Memory B cell (primary cell): Measurements from ENCODE around the gene TBRG4.

Experiments used
- ATAC-seq: fragments of 150-1000 bp; cut with Tn5 transposase; 2 replicates; pipeline ENCODE4 v1.10.0; 2021; ENCODE audit warnings: low read depth, mild to moderate bottlenecking, moderate library complexity
- DNase-seq, 2 donors: peaks; one replicate each; pipeline ENCODE4 v3.0.0; 2022; ENCODE audit warnings: low spot score in 2 of 2
- H3K27ac Mint-ChIP-seq: one replicate; pipeline ENCODE4 v1.8.0; 2022; ENCODE audit warnings: mild to moderate bottlenecking, moderate library complexity, mixed read lengths
- H3K27me3 Mint-ChIP-seq: one replicate; pipeline ENCODE4 v1.8.0; 2022; ENCODE audit warnings: mixed read lengths
- H3K36me3 Mint-ChIP-seq: one replicate; pipeline ENCODE4 v1.8.0; 2022; ENCODE audit warnings: mild to moderate bottlenecking, mixed read lengths
- H3K4me1 Mint-ChIP-seq: one replicate; pipeline ENCODE4 v1.8.0; 2022; ENCODE audit warnings: mixed read lengths
- H3K4me3 Mint-ChIP-seq: one replicate; pipeline ENCODE4 v1.8.0; 2022; ENCODE audit warnings: mild to moderate bottlenecking, moderate library complexity, mixed read lengths
- H3K9me3 Mint-ChIP-seq: one replicate; pipeline ENCODE4 v1.8.0; 2022; ENCODE audit warnings: mixed read lengths

TBRG4 gene

DNA sequence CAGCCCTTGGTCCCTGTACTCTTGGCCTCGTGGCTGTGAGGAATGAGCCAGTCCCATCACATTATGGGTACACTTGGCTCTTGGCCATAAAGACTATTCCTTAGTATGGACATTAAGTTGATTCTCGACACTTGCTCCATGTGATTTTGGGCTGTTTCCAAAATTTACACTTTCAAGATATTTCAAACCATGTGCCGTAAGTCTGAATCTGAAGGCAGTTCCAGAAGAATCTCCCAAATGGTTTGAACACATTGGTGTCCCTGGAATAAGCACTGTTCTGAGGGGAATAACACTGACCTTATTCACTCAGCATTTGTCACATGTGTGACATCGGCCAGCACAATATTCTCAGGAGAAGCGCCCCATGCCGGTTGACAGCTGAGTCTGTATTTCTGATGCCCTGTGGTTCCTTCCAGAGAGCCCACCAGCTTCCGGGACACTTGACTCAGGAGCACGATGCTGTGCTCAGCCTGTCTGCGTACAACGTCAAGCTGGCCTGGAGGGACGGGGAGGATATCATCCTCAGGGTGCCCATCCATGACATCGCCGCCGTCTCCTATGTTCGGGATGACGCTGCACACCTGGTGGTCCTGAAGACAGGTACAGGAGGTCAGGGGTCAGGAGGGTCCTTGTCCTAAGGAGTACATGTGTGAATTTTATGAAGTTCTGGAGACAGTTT is 47.3 kb downstream of the TBRG4 start:
- ATAC-seq (no peak), DNase-seq (no peak)
- Mint-ChIP-seq H3K27ac (no peak overlapping the region), H3K4me3 (no peak overlapping the region), H3K27me3 (no peaks in the 10 kb centered on the region), H3K4me1 (peaks cover 31% of the 10 kb centered on the region), H3K9me3 (no peaks in the 10 kb centered on the region), H3K36me3 (peaks cover 37% of the 10 kb centered on the region)

DNA sequence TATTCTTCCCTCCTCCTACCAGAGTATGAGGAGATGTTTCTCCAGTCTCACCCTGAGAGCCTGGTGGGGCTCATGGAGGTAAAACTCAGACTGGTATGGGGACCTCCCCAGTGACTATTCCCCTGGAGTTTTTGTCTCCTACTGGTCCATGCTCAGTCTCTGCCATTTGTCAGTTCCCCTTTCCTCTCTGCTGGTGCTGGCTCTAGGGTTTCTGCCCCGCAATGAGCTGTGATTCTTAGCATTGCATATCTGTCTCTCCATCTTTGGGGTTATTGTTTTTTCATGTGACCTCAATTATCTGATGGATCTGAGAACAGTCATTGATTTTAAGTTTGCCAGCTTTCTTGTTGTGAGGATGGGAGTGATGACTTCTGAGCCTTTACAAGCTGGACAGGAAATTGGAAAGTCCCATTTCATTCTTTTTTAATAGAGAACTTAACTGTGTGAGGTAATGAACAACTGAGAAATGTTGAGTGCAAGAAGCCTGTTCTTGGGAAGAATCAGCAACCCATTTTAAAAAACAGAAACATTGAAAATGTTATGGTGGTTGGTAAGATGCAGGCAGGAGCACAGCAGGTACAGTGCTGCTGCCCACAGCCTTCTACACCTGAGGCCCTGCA is 49.6 kb downstream of the TBRG4 start:
- no peak overlapping the region for H3K27ac Mint-ChIP-seq
- no peak overlapping the region for H3K4me3 Mint-ChIP-seq
- H3K27me3 Mint-ChIP-seq: no peaks in the 10 kb centered on the region
- DNase-seq (no peak), ATAC-seq (no peak)
- H3K4me1 Mint-ChIP-seq: peaks cover 39% of the 10 kb centered on the region
- no peaks in the 10 kb centered on the region for H3K9me3 Mint-ChIP-seq
- H3K36me3 Mint-ChIP-seq: peaks cover 37% of the 10 kb centered on the region

DNA sequence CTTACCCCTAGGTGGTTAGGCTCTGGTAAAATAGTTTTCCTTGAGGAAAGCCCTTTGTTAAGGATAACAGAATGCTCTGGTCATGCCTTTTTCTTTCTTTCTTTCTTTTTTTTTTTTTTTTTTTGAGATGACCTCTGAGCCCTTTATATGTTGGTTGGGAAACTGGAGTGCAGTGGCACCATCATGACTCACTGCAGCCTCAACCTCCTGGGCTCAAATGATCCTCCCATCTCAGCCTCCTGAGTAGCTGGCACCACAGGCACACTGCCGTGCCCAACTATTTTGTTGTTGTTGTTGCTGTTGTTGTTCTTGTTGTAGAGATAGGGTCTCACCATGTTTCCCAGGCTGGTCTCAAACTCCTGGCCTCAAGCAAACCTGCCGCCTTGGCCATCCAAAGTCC is 50.1 kb downstream of the TBRG4 start:
- peak overlapping the region; percentile 13 for H3K27ac Mint-ChIP-seq
- DNase-seq: no peak
- no peak overlapping the region for H3K4me3 Mint-ChIP-seq

DNA sequence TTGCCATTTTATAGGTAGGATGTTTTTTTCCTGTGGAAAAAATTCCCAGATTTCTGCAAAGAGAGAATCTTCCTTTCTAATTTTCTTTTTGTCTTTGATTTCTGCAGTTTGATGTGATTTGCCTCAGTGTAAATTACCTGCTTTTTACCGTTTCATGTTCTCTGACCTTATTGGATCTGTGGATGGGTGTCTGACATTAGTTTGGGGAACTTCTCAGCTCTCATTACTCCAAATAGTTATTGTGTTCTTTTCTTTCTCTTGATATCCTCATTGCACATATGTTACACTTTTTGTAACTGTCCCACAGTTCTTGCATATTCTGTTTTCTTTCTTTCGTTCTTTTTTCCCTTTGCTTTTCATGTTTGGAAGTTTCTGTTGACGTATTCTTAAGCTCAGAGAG is 51.2 kb downstream of the TBRG4 start:
- peaks cover 38% of the 10 kb centered on the region for H3K4me1 Mint-ChIP-seq
- H3K9me3 Mint-ChIP-seq: no peaks in the 10 kb centered on the region
- H3K4me3 Mint-ChIP-seq: no peak overlapping the region
- peaks cover 39% of the 10 kb centered on the region for H3K36me3 Mint-ChIP-seq
- ATAC-seq (no peak), DNase-seq (no peak)
- H3K27ac Mint-ChIP-seq: peak overlapping the region; percentile 13
- no peaks in the 10 kb centered on the region for H3K27me3 Mint-ChIP-seq

More for the DNA sequence above, 50.1 kb downstream of the TBRG4 start:
- Mint-ChIP-seq H3K9me3 (no peaks in the 10 kb centered on the region), H3K36me3 (peaks cover 36% of the 10 kb centered on the region), H3K27me3 (no peaks in the 10 kb centered on the region), H3K4me1 (peaks cover 39% of the 10 kb centered on the region)
- no peak for ATAC-seq

DNA sequence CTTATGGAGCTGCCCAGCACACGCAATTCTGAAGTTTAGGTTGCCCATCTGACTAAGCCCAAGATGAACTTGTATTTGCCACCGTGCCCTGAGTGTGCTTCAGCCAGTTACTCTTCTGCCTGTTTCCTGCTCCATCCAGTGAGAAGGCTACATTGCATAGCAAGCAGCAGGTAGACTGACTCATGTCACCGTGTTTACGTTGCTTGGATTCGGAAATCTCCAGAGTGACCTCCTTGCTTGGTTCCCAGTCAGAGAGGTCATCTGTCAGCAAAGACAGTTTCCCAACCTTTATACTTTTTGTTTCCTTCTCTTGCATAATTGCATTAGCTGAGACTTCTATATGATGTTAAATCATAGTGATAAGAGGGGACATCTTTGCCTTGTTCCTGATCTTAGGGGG is 53.6 kb downstream of the TBRG4 start:
- no peaks in the 10 kb centered on the region for H3K9me3 Mint-ChIP-seq
- DNase-seq (no peak), ATAC-seq (no peak)
- peaks cover 37% of the 10 kb centered on the region for H3K4me1 Mint-ChIP-seq
- H3K36me3 Mint-ChIP-seq: peaks cover 33% of the 10 kb centered on the region
- H3K4me3 Mint-ChIP-seq: no peak overlapping the region
- peak overlapping the region; percentile 29 for H3K27ac Mint-ChIP-seq
- H3K27me3 Mint-ChIP-seq: no peaks in the 10 kb centered on the region

DNA sequence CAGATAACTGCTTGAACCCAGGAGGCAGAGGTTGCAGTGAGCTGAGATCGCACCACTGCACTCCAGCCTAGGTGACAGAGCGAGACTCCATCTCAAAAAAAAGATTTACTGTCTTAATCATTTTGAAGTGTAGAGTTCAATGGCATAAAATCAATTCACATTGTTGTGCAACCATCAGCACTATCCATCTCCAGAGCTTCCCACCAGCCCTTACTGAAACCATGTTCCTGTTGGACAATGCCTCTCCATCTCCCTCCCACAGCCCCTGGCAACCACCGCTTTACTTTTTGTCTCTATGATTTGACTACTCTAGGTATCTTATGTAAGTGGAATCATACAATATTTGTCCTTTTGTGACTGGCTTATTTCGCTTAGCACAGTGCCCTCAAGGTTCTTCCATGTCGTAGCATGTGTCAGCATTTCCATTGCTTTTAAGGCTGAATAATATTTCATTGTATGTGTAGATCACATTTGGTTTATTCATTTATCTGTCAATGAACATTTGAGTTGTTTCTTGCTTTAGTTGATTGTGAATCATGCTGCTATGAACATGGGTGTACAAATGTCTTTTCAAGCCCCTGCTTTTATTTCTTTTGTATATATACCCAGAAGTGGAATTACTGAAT is 55.8 kb downstream of the TBRG4 start:
- peaks cover 35% of the 10 kb centered on the region for H3K4me1 Mint-ChIP-seq

DNA sequence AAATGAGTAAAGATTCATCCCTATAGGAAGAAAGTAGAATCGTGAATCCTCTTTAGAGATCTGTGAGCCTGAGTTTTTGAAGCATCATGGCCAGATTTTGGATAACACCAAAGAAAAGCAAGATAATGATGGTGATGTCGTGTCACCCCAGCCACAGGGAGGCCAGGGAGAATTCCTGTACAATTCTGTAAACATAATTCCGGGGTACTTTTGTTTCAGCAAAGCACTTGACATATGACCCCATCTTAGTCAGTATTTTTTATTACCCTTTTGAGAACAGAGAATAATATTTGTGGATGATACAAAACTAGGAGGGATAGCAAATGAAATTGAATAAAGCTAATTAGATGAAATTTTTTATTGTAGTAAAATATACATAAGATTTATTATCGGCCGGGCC is 56.5 kb downstream of the TBRG4 start:
- peaks cover 37% of the 10 kb centered on the region for H3K4me1 Mint-ChIP-seq
- ATAC-seq (no peak), DNase-seq (no peak)
- no peak overlapping the region for H3K4me3 Mint-ChIP-seq
- peak overlapping the region; percentile 38 for H3K27ac Mint-ChIP-seq
- H3K27me3 Mint-ChIP-seq: no peaks in the 10 kb centered on the region
- H3K9me3 Mint-ChIP-seq: no peaks in the 10 kb centered on the region
- peaks cover 26% of the 10 kb centered on the region for H3K36me3 Mint-ChIP-seq

More for the DNA sequence above, 55.8 kb downstream of the TBRG4 start:
- Mint-ChIP-seq H3K27ac (no peak overlapping the region), H3K4me3 (no peak overlapping the region), H3K9me3 (no peaks in the 10 kb centered on the region), H3K36me3 (peaks cover 28% of the 10 kb centered on the region), H3K27me3 (no peaks in the 10 kb centered on the region)
- DNase-seq (no peak), ATAC-seq (no peak)

DNA sequence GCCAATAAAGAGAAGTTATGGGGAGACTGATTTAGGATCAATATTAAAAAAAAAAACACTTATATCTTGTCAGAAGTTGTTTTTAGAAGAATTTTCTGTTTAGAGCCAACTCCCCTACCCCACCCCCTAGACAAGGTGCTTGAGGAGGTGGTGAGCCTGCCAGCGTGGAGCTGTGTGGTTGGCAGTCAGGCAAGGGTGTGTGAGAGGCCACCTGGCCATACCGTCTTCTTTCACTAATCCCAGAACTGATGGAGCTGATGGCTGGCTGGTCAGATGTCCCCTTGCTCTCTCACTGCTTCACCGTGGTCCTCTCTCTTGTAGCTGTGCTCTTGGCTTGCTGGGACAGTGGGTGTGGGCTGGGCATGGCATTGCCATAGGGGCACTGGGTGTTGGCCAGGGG is 57.1 kb downstream of the TBRG4 start:
- H3K4me3 Mint-ChIP-seq: no peak overlapping the region
- H3K4me1 Mint-ChIP-seq: peaks cover 39% of the 10 kb centered on the region
- H3K9me3 Mint-ChIP-seq: no peaks in the 10 kb centered on the region
- ATAC-seq (no peak), DNase-seq (no peak)
- H3K27ac Mint-ChIP-seq: peak overlapping the region; percentile 38
- H3K27me3 Mint-ChIP-seq: no peaks in the 10 kb centered on the region
- H3K36me3 Mint-ChIP-seq: peaks cover 26% of the 10 kb centered on the region

DNA sequence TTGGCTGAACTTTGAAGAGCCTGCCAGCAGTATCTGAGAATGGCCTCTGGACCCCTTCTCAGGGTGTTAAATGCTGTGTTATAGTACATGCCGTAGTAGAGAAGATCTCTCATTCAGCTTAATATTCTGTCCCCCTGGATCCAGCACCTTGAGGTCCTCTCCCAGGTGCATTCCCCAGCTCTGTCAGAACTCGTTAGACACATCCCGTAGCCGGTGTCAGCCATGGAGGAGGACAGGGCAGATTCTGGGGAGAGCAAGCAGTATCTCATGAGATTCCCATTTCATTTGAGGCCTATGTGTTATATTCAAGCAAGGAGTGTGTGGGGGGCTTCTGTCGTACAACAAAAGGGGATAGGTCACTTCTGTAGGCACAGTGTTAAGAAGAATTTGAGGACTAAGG is 57.6 kb downstream of the TBRG4 start:
- peaks cover 26% of the 10 kb centered on the region for H3K36me3 Mint-ChIP-seq
- no peak for DNase-seq
- no peaks in the 10 kb centered on the region for H3K9me3 Mint-ChIP-seq
- no peaks in the 10 kb centered on the region for H3K27me3 Mint-ChIP-seq
- H3K4me3 Mint-ChIP-seq: no peak overlapping the region
- peaks cover 39% of the 10 kb centered on the region for H3K4me1 Mint-ChIP-seq
- peak overlapping the region; percentile 26 for H3K27ac Mint-ChIP-seq
- no peak for ATAC-seq

DNA sequence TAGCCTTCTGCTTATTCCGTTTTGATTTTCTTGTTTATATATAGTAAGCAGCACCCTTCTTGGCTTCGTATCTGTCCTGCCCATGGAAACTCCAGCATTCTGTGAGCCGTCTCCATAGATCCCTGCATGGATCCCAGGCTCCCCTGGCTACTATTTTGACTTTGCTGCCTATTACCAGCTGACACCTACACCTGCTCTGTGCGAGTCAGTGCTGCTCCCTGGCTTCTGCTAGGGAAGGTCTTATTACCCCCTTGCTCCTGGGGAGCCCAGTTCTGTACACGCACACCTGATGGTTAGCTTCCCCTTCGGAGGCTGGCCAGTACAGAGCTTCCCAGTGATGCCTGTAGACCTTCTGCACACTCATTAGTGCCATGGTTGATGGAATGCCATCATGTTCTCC is 58.1 kb downstream of the TBRG4 start:
- ATAC-seq (no peak), DNase-seq (no peak)
- Mint-ChIP-seq H3K4me3 (no peak overlapping the region), H3K4me1 (peaks cover 37% of the 10 kb centered on the region), H3K27ac (no peak overlapping the region), H3K9me3 (no peaks in the 10 kb centered on the region), H3K27me3 (no peaks in the 10 kb centered on the region), H3K36me3 (peaks cover 26% of the 10 kb centered on the region)

DNA sequence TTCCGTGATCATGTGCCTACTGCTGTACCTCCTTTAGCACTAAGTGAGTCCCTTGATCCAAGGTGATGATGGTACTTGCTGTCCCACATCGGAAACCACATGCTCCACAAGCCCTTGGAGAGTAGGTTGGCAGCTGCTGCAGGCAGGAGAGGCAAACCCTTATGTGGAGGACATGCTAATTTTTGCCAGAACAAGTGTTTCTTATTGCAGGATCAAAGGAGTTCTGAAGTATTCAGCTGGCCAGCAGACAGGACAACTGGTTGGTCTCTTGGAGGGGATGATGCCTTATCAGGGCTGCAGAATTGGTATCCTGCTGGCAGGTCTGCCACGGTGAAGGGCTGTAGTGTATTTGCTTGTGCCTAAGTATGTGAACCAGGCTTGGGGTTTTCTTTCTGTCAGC is 59.5 kb downstream of the TBRG4 start:
- Mint-ChIP-seq H3K4me1 (peaks cover 29% of the 10 kb centered on the region), H3K4me3 (no peak overlapping the region), H3K9me3 (no peaks in the 10 kb centered on the region), H3K36me3 (peaks cover 19% of the 10 kb centered on the region), H3K27ac (no peak overlapping the region), H3K27me3 (no peaks in the 10 kb centered on the region)
- DNase-seq (no peak), ATAC-seq (no peak)

DNA sequence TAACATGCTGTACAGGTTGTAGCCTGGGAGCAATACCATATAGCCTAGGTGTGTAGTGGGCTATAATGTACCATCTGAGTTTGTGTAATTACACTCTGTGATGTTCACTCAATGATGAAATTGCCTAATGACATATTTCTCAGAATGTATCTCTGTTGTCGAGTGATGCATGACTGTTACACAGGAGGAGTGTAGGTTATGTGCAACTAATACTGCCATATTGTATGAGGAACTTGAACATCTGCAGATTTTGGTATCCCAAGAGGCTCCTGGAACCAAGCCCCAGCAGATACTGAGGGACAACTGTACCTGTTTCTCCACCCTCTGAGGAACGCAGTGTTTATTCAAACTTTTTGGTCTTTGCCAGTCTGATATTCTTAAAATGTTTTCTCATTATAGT is 61.3 kb downstream of the TBRG4 start:
- Mint-ChIP-seq H3K27me3 (no peaks in the 10 kb centered on the region), H3K4me1 (peaks cover 26% of the 10 kb centered on the region), H3K36me3 (peaks cover 18% of the 10 kb centered on the region), H3K27ac (peak overlapping the region; percentile 82), H3K9me3 (no peaks in the 10 kb centered on the region), H3K4me3 (no peak overlapping the region)
- no peak for DNase-seq
- ATAC-seq: peak; percentile 65
